ENCODE data around the gene CAPS2.

CAPS2 gene

DNA sequence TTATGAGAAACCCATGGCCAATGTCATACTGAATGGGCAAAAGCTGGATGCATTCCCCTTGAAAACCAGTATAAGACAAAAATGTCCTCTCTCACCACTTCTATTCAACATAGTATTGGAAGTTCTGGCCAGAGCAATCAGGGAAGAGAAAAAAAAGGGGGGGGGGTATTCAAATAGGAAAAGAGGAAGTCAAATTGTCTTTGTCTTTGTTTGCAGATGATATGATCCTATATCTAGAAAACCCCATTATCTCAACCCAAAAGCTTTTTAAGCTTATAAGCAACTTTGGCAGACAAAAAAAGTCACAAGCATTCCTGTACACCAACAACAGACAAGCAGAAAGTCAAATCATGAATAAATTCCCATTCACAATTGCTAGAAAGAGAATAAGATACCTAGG lies 23.9 kb upstream of the CAPS2 start:
- no peaks in the 10 kb centered on the region for H3K36me3 ChIP-seq (ENCODE audit: control insufficient read depth in 2 of 2, insufficient read depth in 1 of 2, low read length in 2 of 2)
- POLR2A ChIA-PET = no interaction called here

DNA sequence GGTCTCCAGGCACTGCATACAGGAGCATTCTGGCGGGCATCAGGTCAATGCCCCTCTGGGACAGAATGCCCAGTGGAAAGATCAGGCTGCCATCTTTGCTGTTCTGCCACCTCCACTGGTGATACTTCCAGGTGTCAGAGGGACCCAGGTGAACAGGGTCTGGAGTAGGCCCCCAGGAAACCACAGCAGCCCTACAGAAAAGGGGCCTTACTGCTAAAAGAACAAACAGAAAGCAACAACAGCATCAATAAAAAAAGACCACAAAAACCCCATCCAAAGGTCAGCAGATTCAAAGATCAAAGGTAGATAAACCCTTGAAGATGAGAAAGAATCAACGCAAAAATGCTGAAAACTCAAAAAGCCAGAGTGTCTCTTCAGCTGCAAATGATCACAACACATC lies 20.3 kb upstream of the CAPS2 start:
- Histone ChIP-seq H3K4me3 (ENCODE audit: low read depth, low read length) (no peak overlapping the region), H3K27ac (ENCODE audit: extremely low read depth, low read depth, low read length) (no peak overlapping the region), H3K36me3 (ENCODE audit: control insufficient read depth in 2 of 2, insufficient read depth in 1 of 2, low read length in 2 of 2) (no peaks in the 10 kb centered on the region), H3K9me3 (ENCODE audit: control insufficient read depth, insufficient read depth, low read depth, low read length) (no peaks in the 10 kb centered on the region), H3K4me1 (ENCODE audit: control insufficient read depth, insufficient read depth, low read length) (no peaks in the 10 kb centered on the region; the same call in 1 of the 2 replicates)
- ChIA-PET POLR2A (no interaction called here), CTCF (no interaction called here)
- TF ChIP-seq ZNF394 (tag by site-specific recombination; IDR thresholded peaks at IDR 0.05; ENCODE audit: borderline replicate concordance) (no peak), ZFP69B (tag by site-specific recombination; IDR thresholded peaks at IDR 0.05) (no peak), ZNF701 (tag by site-specific recombination; IDR thresholded peaks at IDR 0.05) (no peak), ZBTB20 (tag by site-specific recombination; IDR thresholded peaks at IDR 0.05) (no peak), GLIS1 (tag by site-specific recombination; IDR thresholded peaks at IDR 0.05) (no peak), ZNF19 (tag by site-specific recombination; IDR thresholded peaks at IDR 0.05; ENCODE audit: low read depth) (no peak), ZNF175 (tag by site-specific recombination; IDR thresholded peaks at IDR 0.05) (no peak), ZNF202 (tag by site-specific recombination; IDR thresholded peaks at IDR 0.05; ENCODE audit: borderline replicate concordance) (no peak), MZF1 (tag by site-specific recombination; IDR thresholded peaks at IDR 0.05; ENCODE audit: borderline replicate concordance) (no peak), ZNF311 (tag by site-specific recombination; IDR thresholded peaks at IDR 0.05; ENCODE audit: borderline replicate concordance) (no peak), ZEB2 (tag by site-specific recombination; IDR thresholded peaks at IDR 0.05) (no peak), ZSCAN30 (tag by site-specific recombination; IDR thresholded peaks at IDR 0.05) (no peak)
- TF ChIP-seq, protein P1, sequence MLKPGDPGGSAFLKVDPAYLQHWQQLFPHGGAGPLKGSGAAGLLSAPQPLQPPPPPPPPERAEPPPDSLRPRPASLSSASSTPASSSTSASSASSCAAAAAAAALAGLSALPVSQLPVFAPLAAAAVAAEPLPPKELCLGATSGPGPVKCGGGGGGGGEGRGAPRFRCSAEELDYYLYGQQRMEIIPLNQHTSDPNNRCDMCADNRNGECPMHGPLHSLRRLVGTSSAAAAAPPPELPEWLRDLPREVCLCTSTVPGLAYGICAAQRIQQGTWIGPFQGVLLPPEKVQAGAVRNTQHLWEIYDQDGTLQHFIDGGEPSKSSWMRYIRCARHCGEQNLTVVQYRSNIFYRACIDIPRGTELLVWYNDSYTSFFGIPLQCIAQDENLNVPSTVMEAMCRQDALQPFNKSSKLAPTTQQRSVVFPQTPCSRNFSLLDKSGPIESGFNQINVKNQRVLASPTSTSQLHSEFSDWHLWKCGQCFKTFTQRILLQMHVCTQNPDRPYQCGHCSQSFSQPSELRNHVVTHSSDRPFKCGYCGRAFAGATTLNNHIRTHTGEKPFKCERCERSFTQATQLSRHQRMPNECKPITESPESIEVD (tag by site-specific recombination; IDR thresholded peaks at IDR 0.05) = no peak
- TF ChIP-seq, protein P2, sequence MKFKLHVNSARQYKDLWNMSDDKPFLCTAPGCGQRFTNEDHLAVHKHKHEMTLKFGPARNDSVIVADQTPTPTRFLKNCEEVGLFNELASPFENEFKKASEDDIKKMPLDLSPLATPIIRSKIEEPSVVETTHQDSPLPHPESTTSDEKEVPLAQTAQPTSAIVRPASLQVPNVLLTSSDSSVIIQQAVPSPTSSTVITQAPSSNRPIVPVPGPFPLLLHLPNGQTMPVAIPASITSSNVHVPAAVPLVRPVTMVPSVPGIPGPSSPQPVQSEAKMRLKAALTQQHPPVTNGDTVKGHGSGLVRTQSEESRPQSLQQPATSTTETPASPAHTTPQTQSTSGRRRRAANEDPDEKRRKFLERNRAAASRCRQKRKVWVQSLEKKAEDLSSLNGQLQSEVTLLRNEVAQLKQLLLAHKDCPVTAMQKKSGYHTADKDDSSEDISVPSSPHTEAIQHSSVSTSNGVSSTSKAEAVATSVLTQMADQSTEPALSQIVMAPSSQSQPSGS (tag by site-specific recombination; IDR thresholded peaks at IDR 0.05; ENCODE audit: low read depth) = no peak

More for the DNA sequence above, 23.9 kb upstream of the CAPS2 start:
- H3K27ac ChIP-seq (ENCODE audit: extremely low read depth, low read depth, low read length) = no peak overlapping the region
- no peak overlapping the region for H3K4me3 ChIP-seq (ENCODE audit: low read depth, low read length)
- no peaks in the 10 kb centered on the region for H3K4me1 ChIP-seq (ENCODE audit: control insufficient read depth, insufficient read depth, low read length)
- H3K9me3 ChIP-seq (ENCODE audit: control insufficient read depth, insufficient read depth, low read depth, low read length) = no peaks in the 10 kb centered on the region
- TF ChIP-seq ZNF37A (tag by site-specific recombination; IDR thresholded peaks at IDR 0.05) (no peak), ZNF112 (tag by site-specific recombination; IDR thresholded peaks at IDR 0.05) (no peak), MEIS1 (CRISPR knock-in tag; IDR thresholded peaks at IDR 0.05; ENCODE audit: borderline replicate concordance) (no peak), HOXA7 (CRISPR knock-in tag; IDR thresholded peaks at IDR 0.05; ENCODE audit: borderline replicate concordance) (no peak), ZNF677 (tag by site-specific recombination; IDR thresholded peaks at IDR 0.05) (no peak), ZFP3 (tag by site-specific recombination; IDR thresholded peaks at IDR 0.05; ENCODE audit: low read depth) (no peak), ZNF274 (IDR thresholded peaks at IDR 0.05; ENCODE audit: low read length) (no peak), ZNF274 (tag by site-specific recombination; IDR thresholded peaks at IDR 0.05; ENCODE audit: borderline replicate concordance) (no peak), ZNF701 (tag by site-specific recombination; IDR thresholded peaks at IDR 0.05) (no peak), ZNF335 (tag by site-specific recombination; conservative IDR thresholded peaks at IDR 0.05) (no peak)
- TF ChIP-seq, protein P3, sequence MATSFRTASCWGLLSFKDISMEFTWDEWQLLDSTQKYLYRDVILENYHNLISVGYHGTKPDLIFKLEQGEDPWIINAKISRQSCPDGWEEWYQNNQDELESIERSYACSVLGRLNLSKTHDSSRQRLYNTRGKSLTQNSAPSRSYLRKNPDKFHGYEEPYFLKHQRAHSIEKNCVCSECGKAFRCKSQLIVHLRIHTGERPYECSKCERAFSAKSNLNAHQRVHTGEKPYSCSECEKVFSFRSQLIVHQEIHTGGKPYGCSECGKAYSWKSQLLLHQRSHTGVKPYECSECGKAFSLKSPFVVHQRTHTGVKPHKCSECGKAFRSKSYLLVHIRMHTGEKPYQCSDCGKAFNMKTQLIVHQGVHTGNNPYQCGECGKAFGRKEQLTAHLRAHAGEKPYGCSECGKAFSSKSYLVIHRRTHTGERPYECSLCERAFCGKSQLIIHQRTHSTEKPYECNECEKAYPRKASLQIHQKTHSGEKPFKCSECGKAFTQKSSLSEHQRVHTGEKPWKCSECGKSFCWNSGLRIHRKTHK (tag by site-specific recombination; IDR thresholded peaks at IDR 0.05) = no peak
- TF ChIP-seq, protein P4, sequence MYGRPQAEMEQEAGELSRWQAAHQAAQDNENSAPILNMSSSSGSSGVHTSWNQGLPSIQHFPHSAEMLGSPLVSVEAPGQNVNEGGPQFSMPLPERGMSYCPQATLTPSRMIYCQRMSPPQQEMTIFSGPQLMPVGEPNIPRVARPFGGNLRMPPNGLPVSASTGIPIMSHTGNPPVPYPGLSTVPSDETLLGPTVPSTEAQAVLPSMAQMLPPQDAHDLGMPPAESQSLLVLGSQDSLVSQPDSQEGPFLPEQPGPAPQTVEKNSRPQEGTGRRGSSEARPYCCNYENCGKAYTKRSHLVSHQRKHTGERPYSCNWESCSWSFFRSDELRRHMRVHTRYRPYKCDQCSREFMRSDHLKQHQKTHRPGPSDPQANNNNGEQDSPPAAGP (tag by site-specific recombination; IDR thresholded peaks at IDR 0.05) = no peak
- TF ChIP-seq, protein P5, sequence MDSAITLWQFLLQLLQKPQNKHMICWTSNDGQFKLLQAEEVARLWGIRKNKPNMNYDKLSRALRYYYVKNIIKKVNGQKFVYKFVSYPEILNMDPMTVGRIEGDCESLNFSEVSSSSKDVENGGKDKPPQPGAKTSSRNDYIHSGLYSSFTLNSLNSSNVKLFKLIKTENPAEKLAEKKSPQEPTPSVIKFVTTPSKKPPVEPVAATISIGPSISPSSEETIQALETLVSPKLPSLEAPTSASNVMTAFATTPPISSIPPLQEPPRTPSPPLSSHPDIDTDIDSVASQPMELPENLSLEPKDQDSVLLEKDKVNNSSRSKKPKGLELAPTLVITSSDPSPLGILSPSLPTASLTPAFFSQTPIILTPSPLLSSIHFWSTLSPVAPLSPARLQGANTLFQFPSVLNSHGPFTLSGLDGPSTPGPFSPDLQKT (IDR thresholded peaks at IDR 0.05; ENCODE audit: borderline replicate concordance, low read depth, low read length) = no peak
- TF ChIP-seq, protein P6, sequence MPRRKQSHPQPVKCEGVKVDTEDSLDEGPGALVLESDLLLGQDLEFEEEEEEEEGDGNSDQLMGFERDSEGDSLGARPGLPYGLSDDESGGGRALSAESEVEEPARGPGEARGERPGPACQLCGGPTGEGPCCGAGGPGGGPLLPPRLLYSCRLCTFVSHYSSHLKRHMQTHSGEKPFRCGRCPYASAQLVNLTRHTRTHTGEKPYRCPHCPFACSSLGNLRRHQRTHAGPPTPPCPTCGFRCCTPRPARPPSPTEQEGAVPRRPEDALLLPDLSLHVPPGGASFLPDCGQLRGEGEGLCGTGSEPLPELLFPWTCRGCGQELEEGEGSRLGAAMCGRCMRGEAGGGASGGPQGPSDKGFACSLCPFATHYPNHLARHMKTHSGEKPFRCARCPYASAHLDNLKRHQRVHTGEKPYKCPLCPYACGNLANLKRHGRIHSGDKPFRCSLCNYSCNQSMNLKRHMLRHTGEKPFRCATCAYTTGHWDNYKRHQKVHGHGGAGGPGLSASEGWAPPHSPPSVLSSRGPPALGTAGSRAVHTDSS (tag by site-specific recombination; IDR thresholded peaks at IDR 0.05) = no peak
- CTCF ChIA-PET = no interaction called here
